K562 (cell line): ENCODE data around the gene MAGEL2. TPM values are rescaled to one million over a fixed set of nuclear protein-coding genes. Genes with fewer than 3 reads are reported as not detected.

Experiments used
- ATAC-seq: fragments of 200-7000 bp; cut with Tn5 transposase; 3 replicates; pipeline ENCODE4 v1.9.1; 2020; ENCODE audit warnings: moderate library complexity
- BruUV-seq: library from RNA; stranded (reverse); fragments of 400-500 nt; replicated peaks from 2 replicates; lab custom pipeline; 2021; lab: Mats Ljungman, UMichigan
- CTCF ChIA-PET: fragments of 300-600 bp; formaldehyde crosslinking; extraction: SDS; loops from one replicate; lab custom pipeline; 2021; ENCODE audit warnings: low intra/inter-chr PET ratio; lab: Yijun Ruan, JAX
- POLR2A ChIA-PET: fragments of 300-600, 350-650 bp; sonication (Branson Sonifier 250); formaldehyde crosslinking; extraction: SDS; loops from one replicate; lab custom pipeline; 2021; ENCODE audit warnings: antibody characterized with exemption, inconsistent platforms; lab: Yijun Ruan, JAX
- DNase-seq, 4 experiments: peaks; one replicate each; pipeline versions ENCODE4 v3.0.0 to v3.0.0-alpha.2; 2011 to 2018; ENCODE audit warnings: low spot score in 3 of 4, mixed read lengths in 3 of 4; ENCODE audit errors: extremely low read depth in 1 of 4
- FAIRE-seq: peaks from 2 replicates; lab custom pipeline; 2011; peaks lifted over from hg19 to GRCh38; lab: Jason Lieb, UNC
- H2AFZ ChIP-seq: 2 replicates; pipeline ENCODE4 v1.6.0; 2011; ENCODE audit warnings: low read depth, low read length, control low read depth, inconsistent platforms
- H3K27ac ChIP-seq: fragments of 200-600 bp; 3 replicates; pipeline ENCODE4 v1.8.0; 2011; ENCODE audit warnings: low read depth, mild to moderate bottlenecking, control low read depth, inconsistent platforms, low read length, moderate library complexity, mixed read lengths; ENCODE audit errors: extremely low read depth
- H3K27me3 ChIP-seq, 2 experiments: fragments of 300-600 bp in 1 of 2; 2 replicates in 1 of 2; 3 replicates in 1 of 2; pipeline versions ENCODE4 v1.6.0 to v1.8.0; 2011; ENCODE audit warnings: inconsistent platforms in 2 of 2, low read length in 2 of 2, mild to moderate bottlenecking in 1 of 2, mixed read lengths in 1 of 2, moderate library complexity in 1 of 2; ENCODE audit not compliant: control insufficient read depth in 2 of 2, insufficient read depth in 2 of 2
- H3K36me3 ChIP-seq: fragments of 300-600 bp; 3 replicates; pipeline ENCODE4 v1.8.0; 2011; ENCODE audit warnings: mild to moderate bottlenecking, low read length, inconsistent platforms; ENCODE audit not compliant: control insufficient read depth, insufficient read depth
- H3K4me1 ChIP-seq, 2 experiments: fragments of 200-600 bp in 1 of 2; replicated peaks in 1 of 2; 2 replicates in 1 of 2; 3 replicates in 1 of 2; pipeline versions ENCODE4 v1.5.1 to v1.8.0; 2011; ENCODE audit warnings: inconsistent platforms in 2 of 2, low read length in 2 of 2, mild to moderate bottlenecking in 1 of 2, mixed read lengths in 1 of 2, moderate library complexity in 1 of 2; ENCODE audit not compliant: control insufficient read depth in 2 of 2, insufficient read depth in 2 of 2
- H3K4me2 ChIP-seq: 2 replicates; pipeline ENCODE4 v1.6.1; 2011; ENCODE audit warnings: low read length, control low read depth, inconsistent platforms, mixed read lengths; ENCODE audit not compliant: insufficient read depth
- H3K4me3 ChIP-seq: fragments of 200-600 bp; sonication (generic), shearing (Covaris generic); 2 replicates; pipeline ENCODE4 v1.5.1; 2016; ENCODE audit warnings: control low read depth, inconsistent platforms
- H3K79me2 ChIP-seq: fragments of 200-600 bp; 3 replicates; pipeline ENCODE4 v1.8.0; 2011; ENCODE audit warnings: low read length, inconsistent platforms; ENCODE audit not compliant: control insufficient read depth, insufficient read depth
- H3K9ac ChIP-seq, 2 experiments: 2 replicates each; pipeline versions ENCODE4 v1.6.0 to v1.6.1; 2011; ENCODE audit warnings: low read depth in 2 of 2, low read length in 2 of 2, control low read depth in 1 of 2, inconsistent platforms in 1 of 2, mild to moderate bottlenecking in 1 of 2, mixed read lengths in 1 of 2; ENCODE audit not compliant: insufficient read depth in 1 of 2
- H3K9me1 ChIP-seq: one replicate; pipeline ENCODE4 v1.6.0; 2011; ENCODE audit warnings: inconsistent platforms, mild to moderate bottlenecking, low read length, moderate library complexity; ENCODE audit not compliant: control insufficient read depth, insufficient read depth
- H3K9me3 ChIP-seq: replicated peaks from 2 replicates; pipeline ENCODE4 v1.5.1; 2011; ENCODE audit warnings: low read depth, low read length, inconsistent platforms; ENCODE audit not compliant: control insufficient read depth, insufficient read depth
- H4K20me1 ChIP-seq: replicated peaks from 2 replicates; pipeline ENCODE4 v1.6.1; 2011; ENCODE audit warnings: low read length, inconsistent platforms, mixed read lengths; ENCODE audit not compliant: control insufficient read depth, insufficient read depth
- CTCF ChIP-seq, 3 experiments: IDR thresholded peaks in 2 of 3; conservative IDR thresholded peaks in 1 of 3; 2 replicates each; pipeline ENCODE4 v1.5.1; 2011 to 2012; ENCODE audit warnings: low read length in 3 of 3, mild to moderate bottlenecking in 3 of 3, control low read depth in 2 of 3, improper control_type of control experiment in 1 of 3, inconsistent platforms in 1 of 3, low read depth in 1 of 3, mixed read lengths in 1 of 3, moderate library complexity in 1 of 3; ENCODE audit not compliant: insufficient read depth in 2 of 3
- GATAD2A ChIP-seq: fragments of 450-650 bp; IDR thresholded peaks from 2 replicates; pipeline ENCODE4 v1.6.1; 2017
- MYC ChIP-seq, 2 experiments: fragments of 250-450 bp in 1 of 2; sonication (Bioruptor Pico) in 1 of 2; IDR thresholded peaks; 2 replicates each; pipeline versions ENCODE4 v1.5.1 to v1.6.1; 2012 to 2021; ENCODE audit warnings: low read depth in 2 of 2, borderline replicate concordance in 1 of 2, improper control_type of control experiment in 1 of 2, low read length in 1 of 2, mild to moderate bottlenecking in 1 of 2, moderate library complexity in 1 of 2
- NCOA6 ChIP-seq: fragments of 450-650 bp; IDR thresholded peaks from 2 replicates; pipeline ENCODE4 v1.6.1; 2017; ENCODE audit warnings: mild to moderate bottlenecking
- RAD21 ChIP-seq, 2 experiments: fragments of 250-450 bp in 1 of 2; fragments of 450-650 bp in 1 of 2; sonication (Bioruptor Pico) in 1 of 2; formaldehyde crosslinking in 1 of 2; IDR thresholded peaks in 1 of 2; conservative IDR thresholded peaks in 1 of 2; 2 replicates each; pipeline versions ENCODE4 v1.4.0 to v1.8.0; 2020 to 2022; ENCODE audit warnings: mild to moderate bottlenecking in 2 of 2, moderate library complexity in 1 of 2
- SOX6 ChIP-seq: fragments of 450-650 bp; IDR thresholded peaks from 2 replicates; pipeline ENCODE4 v1.6.1; 2014; ENCODE audit warnings: mild to moderate bottlenecking
- ZKSCAN3 ChIP-seq: fragments of 250-450 bp; sonication (Bioruptor Pico); IDR thresholded peaks from 2 replicates; pipeline ENCODE4 v1.4.0; 2020
- WGBS: fragments of 100-300 bp; shearing (Covaris generic); methylation state at CpG from one replicate; pipeline ENCODE4 v1.1.6; 2016; ENCODE audit warnings: low coverage, mixed read lengths; ENCODE audit not compliant: insufficient coverage; ENCODE audit errors: missing lambda C conversion rate; 5-methylcytosine and 5-hydroxymethylcytosine counted together
- in situ Hi-C: fragments of 300-500 bp; cut with MboI; formaldehyde crosslinking; loops from 4 replicates; pipeline ENCODE4 v1.15.0; 2018; ENCODE audit warnings: inconsistent platforms, mixed read lengths
- intact Hi-C: fragments of 100-400 bp; cut with micrococcal nuclease; formaldehyde crosslinking; loops from 2 replicates; pipeline ENCODE4 v1.14.2; 2022
- polyA plus RNA-seq, 8 experiments: library from polyadenylated mRNA; depleted of rRNA in 4 of 8; stranded (reverse) in 5 of 8; unstranded in 3 of 8; fragments of >200 nt; fragmentation: Nextera tagmentation in 2 of 8; fragmentation: Illumina TruSeq in 1 of 8; extraction: Ambion mirVana in 2 of 8; extraction: Trizol in 1 of 8; gene quantifications; 2 replicates each; pipeline versions ENCODE4 v1.2.1 to v1.2.3, GENCODE V29; 2011 to 2014; ENCODE audit warnings: inconsistent platforms in 1 of 8, missing spikeins in 1 of 8
- total RNA-seq, 7 experiments: library from RNA; depleted of rRNA in 6 of 7; stranded (reverse); fragments of >200 nt in 6 of 7; fragmentation: Illumina TruSeq in 2 of 7; extraction: Trizol in 2 of 7; gene quantifications; 2 replicates each; pipeline versions ENCODE4 v1.2.1 to v1.2.3, GENCODE V29; 2011 to 2021; ENCODE audit warnings: low replicate concordance in 1 of 7
- TF ChIP-seq, protein P1 (sequence below): fragments of 450-650 bp; formaldehyde crosslinking; IDR thresholded peaks from 2 replicates; pipeline ENCODE4 v1.4.0; 2022; ENCODE audit warnings: mild to moderate bottlenecking, moderate library complexity
- TF ChIP-seq, protein P2 (sequence below): sonication (generic); formaldehyde crosslinking; IDR thresholded peaks from 2 replicates; pipeline ENCODE4 v1.8.1; 2023; ENCODE audit warnings: missing genetic modification reagents, mild to moderate bottlenecking, borderline replicate concordance

MAGEL2 gene
- total and polyA plus RNA-seq, 9 of the 15 experiments (the other 6 are each of a cell fraction or from before 2014, with no cell fraction given): not detected

- FAIRE-seq: peak; percentile 75
- peak; percentile 90 for ATAC-seq
- in situ Hi-C loops (no loop called here), intact Hi-C loops (no loop called here)
- Histone ChIP-seq H3K4me3 (no peak overlapping the region), H3K4me2 (no peak overlapping the region), H3K9ac (no peak overlapping the region), H3K79me2 (no peaks in the 10 kb centered on the region), H2AFZ (no peak overlapping the region), H3K27ac (no peak overlapping the region), H3K9me3 (no peaks in the 10 kb centered on the region), H4K20me1 (no peaks in the 10 kb centered on the region), H3K36me3 (no peaks in the 10 kb centered on the region), H3K9me1 (no peaks in the 10 kb centered on the region)
- no TSS peak for BruUV-seq
- 6% methylated on average over 4 of the region's 4 CpGs for WGBS
- ChIA-PET POLR2A (interaction anchor here (0.6 to 1.0 kb wide), 2 partner anchors 10 to 33 kb away, joined by 3 to 4 read pairs; no protein-coding TSS in a partner anchor), CTCF (no interaction called here)
- DNase-seq: peak; percentile 10 to 34 (median 15)
- TF ChIP-seq, protein P1, sequence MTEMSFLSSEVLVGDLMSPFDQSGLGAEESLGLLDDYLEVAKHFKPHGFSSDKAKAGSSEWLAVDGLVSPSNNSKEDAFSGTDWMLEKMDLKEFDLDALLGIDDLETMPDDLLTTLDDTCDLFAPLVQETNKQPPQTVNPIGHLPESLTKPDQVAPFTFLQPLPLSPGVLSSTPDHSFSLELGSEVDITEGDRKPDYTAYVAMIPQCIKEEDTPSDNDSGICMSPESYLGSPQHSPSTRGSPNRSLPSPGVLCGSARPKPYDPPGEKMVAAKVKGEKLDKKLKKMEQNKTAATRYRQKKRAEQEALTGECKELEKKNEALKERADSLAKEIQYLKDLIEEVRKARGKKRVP (CRISPR knock-in tag): no peak
- TF ChIP-seq SOX6 (no peak), GATAD2A (no peak), CTCF (IDR thresholded peaks at IDR 0.05 in 2 of 3, conservative IDR thresholded peaks at IDR 0.05 in 1 of 3; ENCODE audit: insufficient read depth in 2 of 3, low read depth in 1 of 3, low read length in 3 of 3) (peak; percentile 8 to 57 (median 53); a peak in 5 of 6 replicates), RAD21 (CRISPR knock-in tag; conservative IDR thresholded peaks at IDR 0.05 in 1 of 2, IDR thresholded peaks at IDR 0.05 in 1 of 2) (peak; percentile 23 to 47; a peak in 3 of 4 replicates), ZKSCAN3 (CRISPR knock-in tag) (no peak), NCOA6 (no peak), MYC (IDR thresholded peaks at IDR 0.05; ENCODE audit: low read depth, low read length) (no peak), MYC (CRISPR knock-in tag; IDR thresholded peaks at IDR 0.05; ENCODE audit: borderline replicate concordance, low read depth) (no peak)
- TF ChIP-seq, protein P2, sequence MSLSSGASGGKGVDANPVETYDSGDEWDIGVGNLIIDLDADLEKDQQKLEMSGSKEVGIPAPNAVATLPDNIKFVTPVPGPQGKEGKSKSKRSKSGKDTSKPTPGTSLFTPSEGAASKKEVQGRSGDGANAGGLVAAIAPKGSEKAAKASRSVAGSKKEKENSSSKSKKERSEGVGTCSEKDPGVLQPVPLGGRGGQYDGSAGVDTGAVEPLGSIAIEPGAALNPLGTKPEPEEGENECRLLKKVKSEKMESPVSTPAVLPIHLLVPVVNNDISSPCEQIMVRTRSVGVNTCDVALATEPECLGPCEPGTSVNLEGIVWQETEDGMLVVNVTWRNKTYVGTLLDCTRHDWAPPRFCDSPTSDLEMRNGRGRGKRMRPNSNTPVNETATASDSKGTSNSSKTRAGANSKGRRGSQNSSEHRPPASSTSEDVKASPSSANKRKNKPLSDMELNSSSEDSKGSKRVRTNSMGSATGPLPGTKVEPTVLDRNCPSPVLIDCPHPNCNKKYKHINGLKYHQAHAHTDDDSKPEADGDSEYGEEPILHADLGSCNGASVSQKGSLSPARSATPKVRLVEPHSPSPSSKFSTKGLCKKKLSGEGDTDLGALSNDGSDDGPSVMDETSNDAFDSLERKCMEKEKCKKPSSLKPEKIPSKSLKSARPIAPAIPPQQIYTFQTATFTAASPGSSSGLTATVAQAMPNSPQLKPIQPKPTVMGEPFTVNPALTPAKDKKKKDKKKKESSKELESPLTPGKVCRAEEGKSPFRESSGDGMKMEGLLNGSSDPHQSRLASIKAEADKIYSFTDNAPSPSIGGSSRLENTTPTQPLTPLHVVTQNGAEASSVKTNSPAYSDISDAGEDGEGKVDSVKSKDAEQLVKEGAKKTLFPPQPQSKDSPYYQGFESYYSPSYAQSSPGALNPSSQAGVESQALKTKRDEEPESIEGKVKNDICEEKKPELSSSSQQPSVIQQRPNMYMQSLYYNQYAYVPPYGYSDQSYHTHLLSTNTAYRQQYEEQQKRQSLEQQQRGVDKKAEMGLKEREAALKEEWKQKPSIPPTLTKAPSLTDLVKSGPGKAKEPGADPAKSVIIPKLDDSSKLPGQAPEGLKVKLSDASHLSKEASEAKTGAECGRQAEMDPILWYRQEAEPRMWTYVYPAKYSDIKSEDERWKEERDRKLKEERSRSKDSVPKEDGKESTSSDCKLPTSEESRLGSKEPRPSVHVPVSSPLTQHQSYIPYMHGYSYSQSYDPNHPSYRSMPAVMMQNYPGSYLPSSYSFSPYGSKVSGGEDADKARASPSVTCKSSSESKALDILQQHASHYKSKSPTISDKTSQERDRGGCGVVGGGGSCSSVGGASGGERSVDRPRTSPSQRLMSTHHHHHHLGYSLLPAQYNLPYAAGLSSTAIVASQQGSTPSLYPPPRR (CRISPR knock-in tag): no peak
- TF ChIP-seq, all 486 proteins: peak for 2
- H3K4me1 ChIP-seq: no peaks in the 10 kb centered on the region
- H3K27me3 ChIP-seq: peaks cover 4 to 8% of the 10 kb centered on the region in 2 experiments; a peak in 2 of 5 replicates
Measured at GRCh38 chr15:23629234-23629805, 18.3 kb downstream of the MAGEL2 start.
